M059J (cell line): ENCODE results near the gene RECQL5. TPM values are rescaled to one million over a fixed set of nuclear protein-coding genes. Genes with fewer than 3 reads are reported as not detected.

ENCODE experiments used
- DNase-seq: peaks from one replicate; pipeline ENCODE4 v3.0.0-alpha.2; 2012; ENCODE audit warnings: low read depth
- total RNA-seq: library from RNA; depleted of rRNA; stranded (reverse); fragments of >200 nt; shearing (Covaris generic); gene quantifications from 2 replicates; pipeline ENCODE4 v1.2.3, GENCODE V29; 2014

The RECQL5 gene
- total RNA-seq, 1 experiment from 2014 or later: 13.1 TPM

GRCh38 chr17:75688209-75688825 lies 21.4 kb upstream of the RECQL5 start:
- peak; percentile 75 for DNase-seq

- DNase-seq: no peak
Measured at GRCh38 chr17:75685499-75685898, 18.5 kb upstream of the RECQL5 start.

GRCh38 chr17:75684924-75685323 lies 18.0 kb upstream of the RECQL5 start:
- no peak for DNase-seq

GRCh38 chr17:75684249-75684648 lies 17.3 kb upstream of the RECQL5 start:
- DNase-seq: peak; percentile 55

- peak; percentile 90 for DNase-seq
Measured at GRCh38 chr17:75683583-75683982, 16.6 kb upstream of the RECQL5 start.

GRCh38 chr17:75681289-75681688 lies 14.3 kb upstream of the RECQL5 start:
- DNase-seq: peak; percentile 81

- DNase-seq: no peak
Measured at GRCh38 chr17:75680431-75680830, 13.5 kb upstream of the RECQL5 start.

GRCh38 chr17:75679706-75680211 lies 12.8 kb upstream of the RECQL5 start:
- DNase-seq: peak; percentile 84

- no peak for DNase-seq
Measured at GRCh38 chr17:75676461-75676860, 9.5 kb upstream of the RECQL5 start.

- DNase-seq: no peak
Measured at GRCh38 chr17:75673487-75673886, 6.5 kb upstream of the RECQL5 start.

GRCh38 chr17:75672011-75672410 lies 5.1 kb upstream of the RECQL5 start:
- DNase-seq: no peak

- DNase-seq: no peak
Measured at GRCh38 chr17:75670868-75671267, 3.9 kb upstream of the RECQL5 start.

GRCh38 chr17:75668489-75668888 lies 1.5 kb upstream of the RECQL5 start:
- DNase-seq: no peak

- DNase-seq: no peak
Measured at GRCh38 chr17:75667825-75668224, 871 bp upstream of the RECQL5 start.

GRCh38 chr17:75665981-75666380 lies 973 bp downstream of the RECQL5 start:
- no peak for DNase-seq

- DNase-seq: no peak
Measured at GRCh38 chr17:75664099-75664549, 2.8 kb downstream of the RECQL5 start.

GRCh38 chr17:75662511-75662910 lies 4.4 kb downstream of the RECQL5 start:
- DNase-seq: no peak

GRCh38 chr17:75661531-75661930 lies 5.4 kb downstream of the RECQL5 start:
- DNase-seq: no peak

- no peak for DNase-seq
Measured at GRCh38 chr17:75658237-75658636, 8.7 kb downstream of the RECQL5 start.

- peak; percentile 29 for DNase-seq
Measured at GRCh38 chr17:75654176-75654575, 12.8 kb downstream of the RECQL5 start.

- peak; percentile 18 for DNase-seq
Measured at GRCh38 chr17:75652934-75653549, 13.9 kb downstream of the RECQL5 start.

GRCh38 chr17:75652341-75652740 lies 14.6 kb downstream of the RECQL5 start:
- no peak for DNase-seq

- DNase-seq: no peak
Measured at GRCh38 chr17:75650874-75651273, 16.1 kb downstream of the RECQL5 start.
